ENCODE measurements around the gene PRKN.

- TF ChIP-seq CTCF (IDR thresholded peaks at IDR 0.05) (no peak), POLR2A (IDR thresholded peaks at IDR 0.05) (no peak)
These were observed 481.6 kb downstream of the PRKN start for GRCh38 chr6:162245830-162246420.
